ENCODE measurements around the gene MRGPRG. TPM values are rescaled to one million over a fixed set of nuclear protein-coding genes. Genes with fewer than 3 reads are reported as not detected.

The MRGPRG gene
- total RNA-seq, 1 donor from 2014 or later, result not detected

GRCh38 chr11:3192511-3193372, 25.9 kb downstream of the MRGPRG start:
- no peak for DNase-seq
- TF ChIP-seq CTCF (IDR thresholded peaks at IDR 0.05; ENCODE audit: borderline replicate concordance), result no peak
- Histone ChIP-seq H3K9me3 (replicated peaks) (no peaks in the 10 kb centered on the region), H3K4me1 (peaks cover 10% of the 10 kb centered on the region), H3K27ac (replicated peaks) (no peak overlapping the region), H3K4me3 (no peak overlapping the region), H3K36me3 (no peaks in the 10 kb centered on the region), H3K27me3 (ENCODE audit: low read depth) (peaks cover 10% of the 10 kb centered on the region)
- intact Hi-C loops (cut with micrococcal nuclease), result no loop called here

GRCh38 chr11:3191586-3192324, 26.9 kb downstream of the MRGPRG start:
- TF ChIP-seq CTCF (IDR thresholded peaks at IDR 0.05; ENCODE audit: borderline replicate concordance), result no peak
- DNase-seq, result no peak
- no peak overlapping the region for H3K27ac ChIP-seq (replicated peaks)

GRCh38 chr11:3190600-3190999, 28.0 kb downstream of the MRGPRG start:
- intact Hi-C loops (cut with micrococcal nuclease), result no loop called here
- Histone ChIP-seq H3K4me3 (no peak overlapping the region), H3K9me3 (replicated peaks) (no peaks in the 10 kb centered on the region), H3K36me3 (no peaks in the 10 kb centered on the region), H3K4me1 (peaks cover 5% of the 10 kb centered on the region), H3K27me3 (ENCODE audit: low read depth) (no peaks in the 10 kb centered on the region), H3K27ac (replicated peaks) (no peak overlapping the region)
- no peak for TF ChIP-seq CTCF (IDR thresholded peaks at IDR 0.05; ENCODE audit: borderline replicate concordance)
- DNase-seq, result no peak

More at GRCh38 chr11:3191586-3192324, 26.9 kb downstream of the MRGPRG start:
- H3K4me1 ChIP-seq, result peaks cover 10% of the 10 kb centered on the region
- no peaks in the 10 kb centered on the region for H3K36me3 ChIP-seq
- no peaks in the 10 kb centered on the region for H3K9me3 ChIP-seq (replicated peaks)
- intact Hi-C loops (cut with micrococcal nuclease), result no loop called here
- peaks cover 2% of the 10 kb centered on the region for H3K27me3 ChIP-seq (ENCODE audit: low read depth)
- no peak overlapping the region for H3K4me3 ChIP-seq

- no peak overlapping the region for H3K27ac ChIP-seq (replicated peaks)
- DNase-seq, result no peak
- no peaks in the 10 kb centered on the region for H3K27me3 ChIP-seq (ENCODE audit: low read depth)
- peaks cover 5% of the 10 kb centered on the region for H3K4me1 ChIP-seq
- H3K9me3 ChIP-seq (replicated peaks), result no peaks in the 10 kb centered on the region
- H3K4me3 ChIP-seq, result no peak overlapping the region
- intact Hi-C loops (cut with micrococcal nuclease), result no loop called here
- TF ChIP-seq CTCF (IDR thresholded peaks at IDR 0.05; ENCODE audit: borderline replicate concordance), result no peak
- no peaks in the 10 kb centered on the region for H3K36me3 ChIP-seq
These were observed 28.6 kb downstream of the MRGPRG start for GRCh38 chr11:3189886-3190583.

- TF ChIP-seq CTCF (IDR thresholded peaks at IDR 0.05; ENCODE audit: borderline replicate concordance), result no peak
- peaks cover 2% of the 10 kb centered on the region for H3K4me1 ChIP-seq
- no peaks in the 10 kb centered on the region for H3K27me3 ChIP-seq (ENCODE audit: low read depth)
- intact Hi-C loops (cut with micrococcal nuclease), result no loop called here
- H3K4me3 ChIP-seq, result no peak overlapping the region
- DNase-seq, result no peak
- no peaks in the 10 kb centered on the region for H3K9me3 ChIP-seq (replicated peaks)
- no peak overlapping the region for H3K27ac ChIP-seq (replicated peaks)
- no peaks in the 10 kb centered on the region for H3K36me3 ChIP-seq
These were observed 29.3 kb downstream of the MRGPRG start for GRCh38 chr11:3189196-3189843.

Data from left ventricle myocardium inferior (tissue), 1 donor.